Astrocyte of the spinal cord (primary cell): Measurements from ENCODE around the gene CCDC192.

Experiments
- DNase-seq: peaks from one replicate; pipeline ENCODE4 v3.0.0; 2011; ENCODE audit warnings: low read depth, low spot score
- H3K4me3 ChIP-seq: 2 replicates; pipeline ENCODE4 v1.5.1; 2011; ENCODE audit warnings: low read depth, mild to moderate bottlenecking, low read length, moderate library complexity
- in situ Hi-C: cut with HindIII; loops from 2 replicates; pipeline ENCODE4 v1.10.0; 2017; ENCODE audit warnings: low sequenced_read_pairs
- TF ChIP-seq, protein P1 (sequence below): IDR thresholded peaks from 2 replicates; pipeline ENCODE4 v1.5.1; 2012; ENCODE audit warnings: low read depth, mild to moderate bottlenecking, low read length, inconsistent platforms

Gene CCDC192

DNA sequence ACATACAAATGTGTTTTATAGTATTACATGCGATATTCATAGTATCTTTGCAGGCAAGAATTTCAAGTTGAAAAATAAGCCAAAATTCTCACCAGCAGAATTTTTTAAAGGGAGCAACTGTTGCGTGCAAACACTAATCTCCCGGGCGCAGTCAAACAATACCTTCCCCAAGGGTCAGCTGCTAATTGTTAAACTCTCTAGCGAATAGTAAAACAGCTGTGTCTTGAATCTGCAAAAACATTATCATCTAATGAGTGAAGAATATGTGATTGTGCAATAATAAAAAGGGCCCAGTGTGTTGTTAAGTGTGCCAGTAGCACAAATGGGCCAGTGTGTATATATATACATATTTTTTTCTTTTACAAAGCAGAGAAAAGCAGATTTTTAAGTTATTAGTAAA is 131.4 kb downstream of the CCDC192 start:
- no peak overlapping the region for H3K4me3 ChIP-seq
- TF ChIP-seq, protein P1, sequence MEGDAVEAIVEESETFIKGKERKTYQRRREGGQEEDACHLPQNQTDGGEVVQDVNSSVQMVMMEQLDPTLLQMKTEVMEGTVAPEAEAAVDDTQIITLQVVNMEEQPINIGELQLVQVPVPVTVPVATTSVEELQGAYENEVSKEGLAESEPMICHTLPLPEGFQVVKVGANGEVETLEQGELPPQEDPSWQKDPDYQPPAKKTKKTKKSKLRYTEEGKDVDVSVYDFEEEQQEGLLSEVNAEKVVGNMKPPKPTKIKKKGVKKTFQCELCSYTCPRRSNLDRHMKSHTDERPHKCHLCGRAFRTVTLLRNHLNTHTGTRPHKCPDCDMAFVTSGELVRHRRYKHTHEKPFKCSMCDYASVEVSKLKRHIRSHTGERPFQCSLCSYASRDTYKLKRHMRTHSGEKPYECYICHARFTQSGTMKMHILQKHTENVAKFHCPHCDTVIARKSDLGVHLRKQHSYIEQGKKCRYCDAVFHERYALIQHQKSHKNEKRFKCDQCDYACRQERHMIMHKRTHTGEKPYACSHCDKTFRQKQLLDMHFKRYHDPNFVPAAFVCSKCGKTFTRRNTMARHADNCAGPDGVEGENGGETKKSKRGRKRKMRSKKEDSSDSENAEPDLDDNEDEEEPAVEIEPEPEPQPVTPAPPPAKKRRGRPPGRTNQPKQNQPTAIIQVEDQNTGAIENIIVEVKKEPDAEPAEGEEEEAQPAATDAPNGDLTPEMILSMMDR = no peak
- no peak for DNase-seq
- in situ Hi-C loops = no loop called here

DNA sequence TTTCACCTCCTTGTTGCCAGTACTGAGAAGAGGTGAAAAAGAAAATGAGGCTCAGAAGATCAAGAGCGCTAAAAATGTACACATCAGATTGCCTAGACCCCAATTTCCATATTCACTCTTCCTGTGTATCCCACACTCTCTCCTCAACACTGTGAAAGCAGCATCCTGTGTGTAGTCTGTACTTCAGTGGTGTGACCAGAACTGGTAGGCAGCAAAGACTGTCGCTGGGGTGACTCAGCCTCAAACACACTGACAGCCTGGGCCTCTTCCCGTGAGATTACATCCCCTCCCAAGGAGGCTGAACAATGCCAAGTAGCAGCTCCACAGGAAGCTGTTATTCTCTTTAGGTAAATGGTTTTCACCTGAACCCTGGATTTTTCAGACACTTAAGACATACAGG is 135.5 kb downstream of the CCDC192 start:
- peak; percentile 20 for DNase-seq
- TF ChIP-seq, protein P1 = no peak
- H3K4me3 ChIP-seq = no peak overlapping the region
- in situ Hi-C loops = no loop called here

DNA sequence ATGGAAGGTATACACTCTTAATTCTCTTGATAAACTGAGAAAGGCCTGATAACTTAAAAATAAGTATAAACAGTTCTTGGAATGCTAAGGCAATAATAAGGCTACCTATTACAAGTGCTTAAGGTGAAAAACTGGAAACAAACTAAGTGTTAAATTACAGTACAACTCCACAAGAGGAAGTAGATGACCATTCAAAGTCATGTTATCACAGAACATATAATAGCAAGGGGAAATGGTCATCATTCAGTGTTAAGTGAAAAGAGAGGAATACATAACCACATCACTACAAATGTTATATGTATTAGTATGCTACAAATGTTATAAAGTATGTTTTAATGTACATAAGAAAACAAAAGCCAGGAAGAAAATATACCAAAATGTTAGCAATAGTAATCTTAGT is 135.9 kb downstream of the CCDC192 start:
- H3K4me3 ChIP-seq = no peak overlapping the region
- DNase-seq = no peak
- in situ Hi-C loops = no loop called here
- TF ChIP-seq, protein P1 = no peak

DNA sequence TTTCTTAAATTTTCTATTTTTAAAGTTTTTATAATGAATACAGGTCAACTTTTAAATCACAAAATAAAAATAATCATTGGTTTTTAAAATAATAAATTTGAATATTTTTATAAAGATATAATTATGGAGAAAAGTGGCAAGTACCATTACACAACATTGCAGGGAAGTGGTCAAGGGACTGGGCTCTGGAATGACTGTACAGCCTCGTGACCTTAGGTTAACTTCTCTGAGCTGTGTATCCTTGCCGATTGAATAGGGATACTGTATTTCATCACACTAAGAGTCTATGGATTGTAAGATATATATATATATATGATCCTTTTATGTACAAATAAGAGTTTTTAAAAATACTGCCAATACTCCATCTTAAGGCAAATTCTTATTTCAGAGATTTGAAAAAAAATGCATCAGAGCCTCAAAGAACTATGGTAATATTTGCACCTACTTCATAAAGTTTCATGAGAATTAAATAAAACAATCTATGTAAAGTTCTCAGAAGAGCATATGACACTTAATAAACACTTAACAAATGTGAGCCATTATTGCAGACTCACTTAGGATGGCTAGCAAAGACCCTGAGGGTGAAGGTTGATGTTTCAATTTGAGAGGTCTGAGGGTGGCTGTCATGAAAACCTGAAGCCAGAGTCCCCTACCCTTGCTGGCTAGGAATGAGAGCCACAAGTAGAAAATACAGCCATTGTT is 136.5 kb downstream of the CCDC192 start:
- in situ Hi-C loops = no loop called here
- no peak overlapping the region for H3K4me3 ChIP-seq
- DNase-seq = no peak
- TF ChIP-seq, protein P1 = no peak

DNA sequence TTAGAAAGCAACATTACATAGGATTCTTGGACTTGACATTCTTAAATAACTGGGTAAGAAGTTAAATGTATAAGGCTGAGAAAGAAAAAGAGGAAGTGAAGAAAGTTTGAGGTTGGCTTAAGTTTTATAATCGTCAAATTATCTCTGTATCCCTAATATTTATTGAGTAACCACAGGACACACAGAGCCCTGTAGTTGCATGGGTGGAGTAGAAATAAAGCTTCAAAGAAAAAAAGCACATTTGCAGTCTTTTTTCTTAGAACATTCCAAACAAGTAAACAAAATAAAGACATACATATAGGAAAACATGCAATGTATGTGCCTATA is 137.0 kb downstream of the CCDC192 start:
- TF ChIP-seq, protein P1 = no peak
- in situ Hi-C loops = no loop called here
- no peak for DNase-seq
- no peak overlapping the region for H3K4me3 ChIP-seq

DNA sequence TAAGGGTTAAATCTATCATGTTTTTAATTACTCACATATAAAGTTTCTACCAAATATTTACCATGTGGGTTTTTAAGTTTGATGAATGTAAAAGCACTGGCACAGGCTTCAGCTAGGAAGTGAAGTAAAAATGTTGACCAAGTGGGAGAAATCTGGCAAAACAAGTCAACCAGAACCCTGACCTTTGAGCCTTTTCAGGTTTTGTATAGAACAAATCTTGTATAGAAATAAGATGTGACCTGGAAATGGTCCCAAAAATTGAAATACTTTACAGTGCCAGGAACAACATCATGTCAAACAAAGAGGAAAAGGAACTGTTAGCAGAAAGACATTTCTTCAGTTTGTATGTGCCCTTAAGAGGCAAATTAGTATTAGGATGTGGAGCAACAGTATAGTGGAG is 137.6 kb downstream of the CCDC192 start:
- no peak overlapping the region for H3K4me3 ChIP-seq
- TF ChIP-seq, protein P1 = no peak
- no peak for DNase-seq
- in situ Hi-C loops = no loop called here
